NCI-H1417 treated with DMSO at 0.1 percent for 48 hours (cell line): Measurements from ENCODE around the gene PAPSS2.

Source experiments
- DNase-seq: peaks from one replicate; lab custom pipeline; 2025; lab: John Stamatoyannopoulos, UW

PAPSS2 gene

GRCh38 chr10:87671139-87671815 lies 11.6 kb downstream of the PAPSS2 start:
- DNase-seq: no peak

GRCh38 chr10:87672551-87672950 lies 12.9 kb downstream of the PAPSS2 start:
- no peak for DNase-seq

- DNase-seq: no peak
Measured at GRCh38 chr10:87674943-87675342, 15.3 kb downstream of the PAPSS2 start.

- DNase-seq: no peak
Measured at GRCh38 chr10:87675396-87676376, 16.0 kb downstream of the PAPSS2 start.

DNA sequence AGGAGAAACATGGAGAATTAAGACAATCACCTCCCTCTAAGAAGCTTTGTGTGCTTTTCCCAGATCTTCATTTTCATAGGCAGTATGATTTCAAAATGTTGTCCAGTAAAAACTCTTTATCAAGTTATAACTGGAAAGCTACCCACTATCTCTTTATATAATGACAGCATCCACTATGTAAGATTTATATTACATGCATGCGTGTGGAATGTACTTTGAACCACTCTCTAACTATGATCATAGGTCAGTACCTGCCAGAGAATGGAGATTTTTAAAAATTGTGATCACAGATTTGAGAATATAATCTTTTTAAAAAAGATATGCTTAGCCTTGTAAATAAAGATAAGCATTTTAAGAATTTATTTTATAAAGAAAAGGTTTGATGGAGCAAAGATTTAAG lies 17.9 kb downstream of the PAPSS2 start:
- no peak for DNase-seq

DNA sequence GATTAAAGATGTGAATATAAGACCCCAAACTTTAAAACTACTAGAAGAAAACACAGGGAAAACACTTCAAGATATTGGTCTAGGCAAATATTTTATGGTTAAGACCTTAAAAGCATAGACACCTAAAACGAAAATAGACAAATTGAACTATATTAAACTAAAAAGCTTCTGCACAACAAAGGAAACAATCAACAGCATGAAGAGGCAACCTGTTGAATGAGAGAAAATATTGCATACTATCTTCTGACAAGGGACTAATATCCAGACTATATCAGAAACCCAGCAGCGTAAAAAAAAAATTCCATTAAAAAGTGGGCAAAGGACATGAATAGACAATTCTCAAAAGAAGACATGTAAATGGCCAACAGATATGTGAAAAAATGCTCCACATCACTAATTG lies 18.6 kb downstream of the PAPSS2 start:
- DNase-seq: no peak

DNA sequence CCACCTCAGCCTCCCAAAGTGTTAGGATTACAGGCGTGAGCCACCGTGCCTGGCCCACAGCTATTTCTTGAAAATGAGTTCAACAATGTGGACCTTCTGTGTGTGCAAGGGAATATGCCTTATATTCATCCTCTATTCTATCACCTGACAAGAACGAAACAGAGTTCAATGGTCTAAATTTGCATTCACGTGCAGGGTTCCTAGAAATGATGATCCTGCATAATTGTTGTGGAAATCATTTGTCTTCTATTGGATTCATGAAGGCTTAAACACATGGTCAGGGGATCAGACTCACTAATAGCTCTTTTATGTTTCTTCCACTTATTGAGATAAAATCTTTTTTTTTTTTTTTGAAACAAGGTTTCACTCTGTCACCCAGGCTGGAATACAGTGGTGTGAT lies 23.7 kb downstream of the PAPSS2 start:
- no peak for DNase-seq

GRCh38 chr10:87684001-87684638 lies 24.4 kb downstream of the PAPSS2 start:
- no peak for DNase-seq

GRCh38 chr10:87685832-87686574 lies 26.3 kb downstream of the PAPSS2 start:
- no peak for DNase-seq

- DNase-seq: no peak
Measured at GRCh38 chr10:87691506-87692070, 31.9 kb downstream of the PAPSS2 start.

DNA sequence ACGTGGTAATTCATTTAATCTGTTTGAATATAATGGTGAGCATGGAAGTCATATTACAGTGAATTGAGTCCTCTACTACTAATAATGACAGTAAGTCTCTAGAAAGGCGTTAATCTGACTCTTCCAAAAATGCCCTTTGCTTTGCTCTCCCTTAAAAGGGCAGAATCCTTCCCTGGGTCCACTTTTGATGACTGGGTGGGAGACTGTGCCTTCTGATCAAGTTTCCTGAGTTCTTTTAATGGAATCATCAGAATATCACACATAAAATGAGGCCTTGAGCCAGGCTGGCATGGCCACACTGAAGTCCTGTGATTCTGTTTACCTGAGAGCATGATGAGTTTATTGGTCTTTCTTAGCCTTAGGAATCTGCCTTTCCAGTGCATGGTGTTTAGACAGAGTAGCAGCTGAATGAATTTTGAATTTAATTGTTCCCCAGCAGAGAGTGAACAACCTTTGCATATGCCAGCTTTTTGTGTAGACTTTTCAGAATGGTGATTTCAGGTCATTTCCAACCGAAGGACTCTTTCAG lies 33.3 kb downstream of the PAPSS2 start:
- DNase-seq: no peak

GRCh38 chr10:87694011-87694794 lies 34.5 kb downstream of the PAPSS2 start:
- no peak for DNase-seq

DNA sequence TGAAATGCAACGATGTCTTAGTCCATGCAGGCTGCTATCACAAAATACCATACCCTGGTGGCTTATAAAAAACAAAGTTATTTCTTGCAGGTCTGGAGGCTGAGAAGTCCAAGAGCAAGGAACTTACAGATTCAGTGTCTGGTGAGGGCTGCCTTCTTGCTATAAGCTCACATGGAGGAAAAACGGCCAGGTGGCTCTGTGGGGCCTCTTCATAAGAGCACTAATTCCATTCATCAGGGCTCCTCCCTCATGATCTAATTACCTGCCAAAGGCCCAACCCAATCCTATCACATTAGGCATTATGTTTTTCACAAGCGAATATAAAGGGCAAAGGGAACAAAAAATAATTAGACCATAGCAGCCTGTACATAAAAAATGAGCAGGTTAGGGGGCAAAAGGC lies 35.4 kb downstream of the PAPSS2 start:
- no peak for DNase-seq

GRCh38 chr10:87696922-87697745 lies 37.5 kb downstream of the PAPSS2 start:
- DNase-seq: no peak

GRCh38 chr10:87700031-87700796 lies 40.5 kb downstream of the PAPSS2 start:
- no peak for DNase-seq

GRCh38 chr10:87702260-87702972 lies 42.7 kb downstream of the PAPSS2 start:
- no peak for DNase-seq

DNA sequence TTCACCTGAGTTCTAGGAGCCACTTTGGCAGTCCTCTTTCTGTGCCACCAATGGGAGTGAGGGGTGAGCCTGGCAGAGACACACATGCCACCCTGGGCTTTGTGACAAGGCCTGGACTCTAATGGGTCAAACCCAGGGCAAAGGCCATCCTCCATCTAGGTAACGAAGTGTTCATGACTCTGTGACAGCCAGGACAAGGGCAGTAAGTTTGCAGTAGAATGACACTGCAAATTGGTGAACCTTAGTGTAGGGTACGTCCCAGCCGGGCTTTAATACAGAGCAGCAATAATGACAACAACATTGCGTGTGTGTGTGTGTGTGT lies 43.3 kb downstream of the PAPSS2 start:
- no peak for DNase-seq

- no peak for DNase-seq
Measured at GRCh38 chr10:87703771-87704170, 44.1 kb downstream of the PAPSS2 start.
